ENCODE results near the gene PPP4C.
"Not testable (repeated sequence)": the region's sequence is repeated elsewhere in the genome, so short reads cannot be mapped to it uniquely, and the experiment has no call there.

Gene PPP4C

GRCh38 chr16:30096105-30096861, 20.5 kb downstream of the PPP4C start, which contains the start of gene YPEL3:
Gene YPEL3, minus strand, starts transcription at chr16:30096213. Its CDS starts 731 bp downstream, at chr16:30095482.
- DNase-seq (ENCODE audit: low read depth in 2 of 2) = peak; percentile 68 to 84

- no peak for DNase-seq (ENCODE audit: low read depth in 2 of 2)
These were observed 21.2 kb downstream of the PPP4C start for GRCh38 chr16:30096862-30097563.

- DNase-seq (ENCODE audit: low read depth in 2 of 2) = no peak
These were observed 28.3 kb downstream of the PPP4C start for GRCh38 chr16:30104090-30104489.

- DNase-seq (ENCODE audit: low read depth in 2 of 2) = no peak
These were observed 28.7 kb downstream of the PPP4C start for GRCh38 chr16:30104492-30104891.

GRCh38 chr16:30108059-30108850, 32.5 kb downstream of the PPP4C start:
- DNase-seq (ENCODE audit: low read depth in 2 of 2) = no peak

GRCh38 chr16:30110661-30111060, 34.9 kb downstream of the PPP4C start:
- DNase-seq (ENCODE audit: low read depth in 2 of 2) = no peak

GRCh38 chr16:30112197-30113030, 36.6 kb downstream of the PPP4C start:
- peak; percentile 52 to 64 for DNase-seq (ENCODE audit: low read depth in 2 of 2)

GRCh38 chr16:30113031-30113710, 37.4 kb downstream of the PPP4C start, which contains the start of gene GDPD3:
Gene GDPD3, minus strand, starts transcription at chr16:30113537. Its CDS starts 59 bp downstream, at chr16:30113478.
- DNase-seq (ENCODE audit: low read depth in 2 of 2) = no peak

- no peak for DNase-seq (ENCODE audit: low read depth in 2 of 2)
These were observed 38.0 kb downstream of the PPP4C start for GRCh38 chr16:30113711-30114333.

GRCh38 chr16:30114411-30114810, 38.6 kb downstream of the PPP4C start:
- no peak for DNase-seq (ENCODE audit: low read depth in 2 of 2)

GRCh38 chr16:30114833-30115232, 39.0 kb downstream of the PPP4C start:
- DNase-seq (ENCODE audit: low read depth in 2 of 2) = not testable (repeated sequence)

GRCh38 chr16:30115238-30115637, 39.4 kb downstream of the PPP4C start:
- DNase-seq (ENCODE audit: low read depth in 2 of 2) = no peak

GRCh38 chr16:30116291-30117207, 40.8 kb downstream of the PPP4C start:
- no peak for DNase-seq (ENCODE audit: low read depth in 2 of 2)

GRCh38 chr16:30117768-30118167, 42.0 kb downstream of the PPP4C start:
- DNase-seq (ENCODE audit: low read depth in 2 of 2) = no peak

- no peak for DNase-seq (ENCODE audit: low read depth in 2 of 2)
These were observed 43.6 kb downstream of the PPP4C start for GRCh38 chr16:30119428-30119827.

GRCh38 chr16:30120340-30121105, 44.7 kb downstream of the PPP4C start:
- DNase-seq (ENCODE audit: low read depth in 2 of 2) = no peak

GRCh38 chr16:30121741-30122571, 46.2 kb downstream of the PPP4C start:
- DNase-seq (ENCODE audit: low read depth in 2 of 2) = no peak
